ENCODE data around the gene NFIA.

The NFIA gene

DNA sequence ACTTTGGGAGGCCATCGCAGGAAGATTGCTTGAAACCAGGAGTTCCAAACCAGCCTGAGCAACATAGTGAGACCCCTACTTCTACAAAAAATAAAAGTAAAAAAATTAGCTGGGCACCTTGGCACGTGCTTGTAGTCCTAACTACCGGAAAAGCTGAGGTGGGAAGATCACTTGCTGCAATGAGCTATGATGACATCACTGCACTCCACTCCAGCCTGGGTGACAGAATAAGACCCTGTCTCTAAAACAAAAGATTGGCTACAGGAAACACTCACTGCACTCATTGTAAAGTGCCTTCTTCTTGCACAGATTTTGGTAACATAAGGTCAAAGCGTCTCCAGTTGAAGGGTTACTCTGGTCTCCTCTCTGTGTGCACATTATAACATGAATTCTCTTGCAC lies 336.8 kb downstream of the NFIA start:
- Histone ChIP-seq H3K4me3 (ENCODE audit: low read depth, low read length) (no peak overlapping the region), H3K27me3 (no peaks in the 10 kb centered on the region), H3K4me1 (no peaks in the 10 kb centered on the region), H3K9me3 (no peaks in the 10 kb centered on the region), H3K36me3 (no peaks in the 10 kb centered on the region)
- no peak for TF ChIP-seq CTCF (IDR thresholded peaks at IDR 0.05; ENCODE audit: low read depth, low read length)
- no peak for DNase-seq

DNA sequence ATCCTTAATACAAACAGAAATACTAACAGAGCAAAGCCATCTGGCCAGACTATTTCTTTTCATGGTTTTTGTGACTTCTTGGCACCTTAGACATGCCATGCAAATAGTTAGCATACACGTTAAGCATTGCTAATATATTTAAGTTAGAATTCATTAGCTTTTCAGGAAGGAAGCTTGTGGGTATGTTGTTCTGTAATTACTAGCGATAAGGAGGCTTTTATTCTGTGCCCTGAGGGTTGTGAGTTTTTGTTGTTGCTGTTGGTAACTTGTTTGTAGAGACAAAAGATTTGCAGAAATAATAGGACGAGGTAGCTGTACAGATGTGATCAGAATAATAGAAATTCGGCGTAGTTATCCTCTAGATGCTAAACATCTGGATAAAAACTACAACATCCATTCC lies 337.3 kb downstream of the NFIA start:
- DNase-seq = no peak
- Histone ChIP-seq H3K27me3 (no peaks in the 10 kb centered on the region), H3K36me3 (no peaks in the 10 kb centered on the region), H3K4me1 (no peaks in the 10 kb centered on the region), H3K9me3 (no peaks in the 10 kb centered on the region), H3K4me3 (ENCODE audit: low read depth, low read length) (no peak overlapping the region)
- no peak for TF ChIP-seq CTCF (IDR thresholded peaks at IDR 0.05; ENCODE audit: low read depth, low read length)

DNA sequence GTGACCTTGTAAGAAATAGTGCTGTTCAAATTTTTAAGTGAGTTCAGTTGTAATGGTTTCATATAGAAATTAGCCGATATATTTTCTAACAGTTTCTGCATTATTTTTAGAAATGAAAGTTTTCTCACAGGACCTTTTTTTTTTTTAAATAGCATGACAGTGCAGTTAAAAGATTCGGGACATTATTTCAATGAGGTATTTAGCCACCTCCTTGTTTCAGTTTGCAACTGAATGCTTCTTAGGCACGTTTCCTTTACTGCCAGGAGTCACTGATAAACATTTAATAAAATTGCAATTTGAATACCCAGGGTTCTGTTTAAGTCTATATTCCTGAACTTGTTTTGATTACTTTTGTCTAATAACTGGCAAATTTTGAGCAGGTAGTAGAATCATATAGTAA lies 337.9 kb downstream of the NFIA start:
- no peaks in the 10 kb centered on the region for H3K4me1 ChIP-seq
- no peaks in the 10 kb centered on the region for H3K36me3 ChIP-seq
- H3K4me3 ChIP-seq (ENCODE audit: low read depth, low read length) = no peak overlapping the region
- no peaks in the 10 kb centered on the region for H3K27me3 ChIP-seq
- no peak for TF ChIP-seq CTCF (IDR thresholded peaks at IDR 0.05; ENCODE audit: low read depth, low read length)
- H3K9me3 ChIP-seq = no peaks in the 10 kb centered on the region
- no peak for DNase-seq

GRCh38 chr1:61420909-61421835 lies 338.8 kb downstream of the NFIA start:
- Histone ChIP-seq H3K36me3 (no peaks in the 10 kb centered on the region), H3K4me3 (ENCODE audit: low read depth, low read length) (no peak overlapping the region), H3K4me1 (no peaks in the 10 kb centered on the region), H3K9me3 (no peaks in the 10 kb centered on the region), H3K27me3 (no peaks in the 10 kb centered on the region)
- TF ChIP-seq CTCF (IDR thresholded peaks at IDR 0.05; ENCODE audit: low read depth, low read length) = no peak
- DNase-seq = no peak

DNA sequence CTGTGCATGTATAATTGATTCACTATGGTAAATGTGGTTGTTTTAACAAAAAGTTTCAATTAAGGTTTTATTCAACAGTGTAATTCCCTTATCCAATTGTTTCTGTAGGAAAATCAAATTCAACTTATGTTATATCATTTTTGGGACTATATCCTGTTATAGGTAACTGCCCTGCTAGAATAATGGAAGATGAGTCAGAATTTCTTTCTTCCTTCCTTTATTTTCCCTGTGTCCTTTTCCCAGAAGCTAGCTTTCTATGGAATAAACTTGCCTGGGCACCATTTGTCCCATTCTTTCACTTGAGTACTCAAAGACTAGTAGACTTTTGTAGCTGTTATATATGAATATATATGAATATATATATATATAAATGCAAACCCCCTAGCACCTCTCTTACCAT lies 341.3 kb downstream of the NFIA start:
- Histone ChIP-seq H3K4me3 (ENCODE audit: low read depth, low read length) (no peak overlapping the region), H3K4me1 (no peaks in the 10 kb centered on the region), H3K27me3 (no peaks in the 10 kb centered on the region), H3K9me3 (no peaks in the 10 kb centered on the region), H3K36me3 (no peaks in the 10 kb centered on the region)
- TF ChIP-seq CTCF (IDR thresholded peaks at IDR 0.05; ENCODE audit: low read depth, low read length) = no peak
- DNase-seq = no peak

DNA sequence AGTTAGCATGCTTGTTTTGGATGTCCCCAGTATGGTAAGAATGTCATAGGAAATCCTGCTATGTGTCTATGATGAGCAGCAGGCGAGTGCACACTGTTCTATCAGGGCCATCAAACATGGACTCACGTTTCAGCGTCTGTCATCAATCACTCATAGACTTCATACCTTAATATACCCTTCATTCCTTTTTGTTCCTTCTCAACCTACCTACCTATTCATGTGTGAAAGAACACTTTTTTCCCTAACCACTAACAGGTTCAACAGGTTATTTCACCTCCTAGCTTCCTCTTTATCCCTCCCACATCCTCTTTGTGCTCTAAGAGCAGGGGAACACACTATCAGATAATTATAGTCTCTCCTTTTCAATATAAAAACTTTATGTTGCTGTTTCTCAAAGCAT lies 342.0 kb downstream of the NFIA start:
- no peak for TF ChIP-seq CTCF (IDR thresholded peaks at IDR 0.05; ENCODE audit: low read depth, low read length)
- H3K4me1 ChIP-seq = no peaks in the 10 kb centered on the region
- H3K27me3 ChIP-seq = no peaks in the 10 kb centered on the region
- no peaks in the 10 kb centered on the region for H3K36me3 ChIP-seq
- no peaks in the 10 kb centered on the region for H3K9me3 ChIP-seq
- DNase-seq = no peak
- no peak overlapping the region for H3K4me3 ChIP-seq (ENCODE audit: low read depth, low read length)
